ENCODE measurements around the gene IFT122.

GRCh38 chr3:129398803-129399144, 41.2 kb upstream of the IFT122 start:
- TF ChIP-seq CTCF (IDR thresholded peaks at IDR 0.05; ENCODE audit: low read length) (no peak), EZH2 (IDR thresholded peaks at IDR 0.05; ENCODE audit: borderline replicate concordance, low read length) (no peak)
